Ecto neural progenitor cell (in vitro differentiated cells): ENCODE data around the gene ZNF467.
A peak's percentile ranks its signal among the peaks of the same experiment; 100 is the strongest.

Experiments
- DNase-seq: peaks from one replicate; pipeline ENCODE4 v3.0.0-alpha.2; 2018; ENCODE audit warnings: low spot score

The ZNF467 gene

GRCh38 chr7:149727053-149727898 is 46.1 kb downstream of the ZNF467 start:
- no peak for DNase-seq

- no peak for DNase-seq
Measured at GRCh38 chr7:149725916-149726315, 47.5 kb downstream of the ZNF467 start.

- no peak for DNase-seq
Measured at GRCh38 chr7:149725426-149725821, 48.0 kb downstream of the ZNF467 start.

GRCh38 chr7:149724661-149725425 is 48.5 kb downstream of the ZNF467 start:
- DNase-seq: no peak

- DNase-seq: no peak
Measured at GRCh38 chr7:149723795-149724495, 49.4 kb downstream of the ZNF467 start.

GRCh38 chr7:149723082-149723767 is 50.2 kb downstream of the ZNF467 start:
- no peak for DNase-seq

GRCh38 chr7:149722356-149722957 is 50.9 kb downstream of the ZNF467 start:
- DNase-seq: no peak

- peak; percentile 35 for DNase-seq
Measured at GRCh38 chr7:149721084-149721601, 52.2 kb downstream of the ZNF467 start.

GRCh38 chr7:149720372-149721083 is 52.9 kb downstream of the ZNF467 start:
- DNase-seq: peak; percentile 26

GRCh38 chr7:149719912-149720335 is 53.5 kb downstream of the ZNF467 start:
- DNase-seq: no peak

- no peak for DNase-seq
Measured at GRCh38 chr7:149719050-149719899, 54.1 kb downstream of the ZNF467 start.

- DNase-seq: no peak
Measured at GRCh38 chr7:149718730-149719049, 54.7 kb downstream of the ZNF467 start.

GRCh38 chr7:149717481-149717880 is 55.9 kb downstream of the ZNF467 start:
- DNase-seq: no peak

- DNase-seq: no peak
Measured at GRCh38 chr7:149716932-149717307, 56.5 kb downstream of the ZNF467 start.

GRCh38 chr7:149716007-149716931 is 57.1 kb downstream of the ZNF467 start:
- DNase-seq: no peak

GRCh38 chr7:149715476-149715875 is 57.9 kb downstream of the ZNF467 start:
- no peak for DNase-seq

GRCh38 chr7:149714910-149715471 is 58.4 kb downstream of the ZNF467 start:
- no peak for DNase-seq
